Fibroblast of skin of right quadriceps (primary cell): ENCODE data around the gene ANKS3.
"Not testable (repeated sequence)": the region's sequence is repeated elsewhere in the genome, so short reads cannot be mapped to it uniquely, and the experiment has no call there.

Experiments used
- DNase-seq: peaks from one replicate; pipeline ENCODE4 v3.0.0-alpha.2; 2013

The ANKS3 gene

DNA sequence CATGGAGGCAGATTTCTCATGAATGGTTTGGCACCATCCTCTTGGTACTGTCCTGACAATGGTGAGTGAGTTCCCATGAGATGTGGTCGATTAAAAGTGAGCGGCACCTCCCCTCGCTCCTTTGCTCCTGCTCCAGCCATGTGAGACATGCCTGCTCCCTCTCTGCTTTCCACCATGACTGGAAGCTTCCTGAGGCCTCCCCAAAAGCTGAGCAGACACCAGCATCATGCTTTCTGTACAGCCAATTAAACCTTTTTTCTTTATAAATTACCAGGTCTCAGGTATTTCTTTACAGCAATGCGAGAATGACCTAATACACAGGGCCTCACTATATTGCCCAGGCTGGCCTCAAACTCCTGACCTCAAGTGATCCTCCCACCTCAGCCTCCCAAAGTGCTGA is 20.8 kb upstream of the ANKS3 start:
- DNase-seq: no peak

DNA sequence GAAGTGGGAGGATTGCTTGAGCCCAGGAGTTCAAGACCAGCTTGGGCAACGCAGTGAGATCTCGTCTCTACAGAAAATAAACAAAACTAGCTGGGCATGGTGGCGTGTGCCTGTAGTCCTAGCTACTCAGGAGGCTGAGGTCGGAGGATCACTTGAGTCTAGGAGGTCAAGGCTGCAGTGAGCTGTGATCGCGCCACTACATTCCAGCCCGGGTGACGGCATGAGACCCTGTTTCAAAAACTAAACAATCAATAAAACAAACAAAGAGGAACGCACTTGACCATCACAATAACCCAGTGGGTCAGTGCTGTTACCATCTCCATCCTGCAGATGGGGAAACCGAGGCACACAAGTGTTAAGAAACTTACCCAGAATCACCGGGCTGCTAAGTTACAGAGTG is 19.2 kb upstream of the ANKS3 start:
- DNase-seq: no peak

DNA sequence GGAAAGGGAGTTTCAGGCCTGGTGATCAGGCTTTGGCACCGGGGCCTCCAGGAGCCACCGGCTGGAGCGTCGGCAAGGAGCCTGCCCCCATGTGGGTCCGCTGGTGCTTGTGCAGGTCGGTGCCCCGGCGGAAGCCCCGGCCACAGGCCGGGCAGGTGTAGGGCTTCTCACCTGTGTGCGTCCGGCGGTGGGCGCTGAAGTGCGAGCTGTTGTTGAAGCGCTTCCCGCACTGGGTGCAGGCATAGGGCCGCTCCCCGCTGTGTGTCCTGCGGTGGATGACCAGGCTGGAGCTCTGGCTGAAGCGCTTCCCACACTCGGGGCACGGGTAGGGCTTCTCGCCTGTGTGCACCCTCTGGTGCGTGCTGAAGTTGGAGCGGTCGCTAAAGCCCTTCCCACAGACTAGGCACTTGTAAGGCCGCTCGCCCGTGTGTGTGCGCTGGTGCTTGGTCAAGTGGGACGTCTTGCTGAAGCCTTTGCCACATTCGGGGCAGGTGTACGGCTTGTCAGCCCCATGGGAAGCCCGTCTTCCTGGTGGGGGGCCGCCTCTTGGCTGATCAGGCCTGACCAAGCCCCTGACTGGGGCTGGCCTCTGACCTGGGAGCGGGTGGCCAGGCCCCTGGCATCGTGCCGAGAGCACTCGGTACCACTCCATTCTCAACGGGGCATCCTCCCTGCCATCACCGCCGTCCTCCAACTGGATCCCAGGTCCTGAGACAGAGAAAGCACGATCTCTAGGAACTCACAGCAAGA is 18.5 kb upstream of the ANKS3 start:
- no peak for DNase-seq

DNA sequence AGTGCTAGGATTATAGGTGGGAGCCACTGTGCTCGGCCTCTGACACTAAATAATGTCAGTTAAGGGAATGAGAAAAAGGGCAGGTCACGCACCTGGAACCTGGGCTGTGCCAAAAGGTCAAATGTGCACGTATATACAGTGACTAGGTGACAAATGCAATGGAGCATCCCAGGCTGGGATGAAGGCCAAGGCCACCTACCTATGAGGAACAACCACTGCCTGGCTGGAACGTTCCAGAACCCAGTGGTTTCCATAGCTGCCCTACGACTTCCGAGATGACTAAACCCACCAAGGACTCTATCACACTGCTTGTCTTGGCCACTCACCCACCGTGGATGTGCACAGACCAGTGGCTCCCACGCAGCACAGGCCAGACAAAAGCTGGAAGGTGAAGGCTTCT is 16.8 kb upstream of the ANKS3 start:
- no peak for DNase-seq

DNA sequence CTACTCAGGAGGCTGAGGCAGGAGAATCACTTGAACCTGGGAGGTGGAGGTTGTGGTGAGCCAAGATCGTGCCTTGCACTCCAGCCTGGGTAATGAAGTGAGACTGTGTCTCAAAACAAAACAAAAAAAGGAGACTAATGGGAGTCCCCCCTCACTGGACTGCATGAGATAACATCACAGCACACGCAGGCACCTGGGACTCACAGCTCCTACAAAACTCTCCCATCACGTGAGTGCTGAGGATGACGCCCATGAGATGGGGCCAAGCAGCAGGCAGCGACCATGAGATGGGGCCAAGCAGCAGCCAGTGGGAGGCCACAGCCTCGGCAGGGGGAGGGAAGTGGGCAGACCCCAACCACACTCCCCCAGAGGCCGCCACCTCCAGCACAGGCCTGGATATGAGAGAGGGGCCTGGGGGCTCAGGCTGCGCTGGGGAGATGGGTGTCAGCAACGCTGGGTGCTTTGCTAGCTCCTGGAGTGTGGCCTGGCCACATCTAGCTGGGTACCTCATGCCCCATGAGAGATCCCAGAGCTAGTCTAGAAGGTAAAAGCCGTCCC is 15.7 kb upstream of the ANKS3 start:
- no peak for DNase-seq

DNA sequence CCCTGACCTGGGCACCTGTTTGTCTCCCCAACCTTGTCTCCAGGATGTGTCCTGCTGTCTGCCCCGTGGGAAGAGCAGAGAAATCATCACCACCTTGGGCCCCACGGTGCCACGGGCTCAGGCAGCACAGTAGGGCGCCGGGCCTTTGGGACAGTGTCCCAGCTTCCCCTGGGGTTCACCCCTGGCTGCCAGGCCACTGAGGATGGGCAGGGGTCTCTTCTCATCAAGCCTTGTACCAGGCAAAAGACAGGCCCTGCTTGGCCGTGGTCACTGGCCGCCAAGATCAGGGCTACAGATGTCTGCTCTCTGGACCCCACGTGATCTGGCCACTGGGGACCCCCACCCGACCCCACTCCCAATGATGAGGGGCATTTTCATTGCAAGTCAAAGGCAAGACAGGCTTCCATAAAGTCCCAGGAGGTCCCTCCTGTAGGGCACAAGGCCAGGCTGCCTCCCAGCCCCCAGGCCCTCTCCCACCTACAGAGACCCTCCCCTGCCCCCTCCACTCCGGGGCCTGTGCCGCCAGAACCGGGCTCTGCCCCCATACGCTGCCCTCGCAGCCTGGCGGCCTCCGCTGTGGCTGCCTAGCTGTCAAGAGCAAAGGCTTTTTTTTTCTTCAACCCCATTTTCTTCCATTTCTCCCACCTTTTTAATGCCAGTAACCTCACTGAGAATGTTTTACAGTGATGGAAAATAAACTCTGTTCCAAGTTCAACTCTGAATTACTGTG is 14.8 kb upstream of the ANKS3 start:
- DNase-seq: no peak

DNA sequence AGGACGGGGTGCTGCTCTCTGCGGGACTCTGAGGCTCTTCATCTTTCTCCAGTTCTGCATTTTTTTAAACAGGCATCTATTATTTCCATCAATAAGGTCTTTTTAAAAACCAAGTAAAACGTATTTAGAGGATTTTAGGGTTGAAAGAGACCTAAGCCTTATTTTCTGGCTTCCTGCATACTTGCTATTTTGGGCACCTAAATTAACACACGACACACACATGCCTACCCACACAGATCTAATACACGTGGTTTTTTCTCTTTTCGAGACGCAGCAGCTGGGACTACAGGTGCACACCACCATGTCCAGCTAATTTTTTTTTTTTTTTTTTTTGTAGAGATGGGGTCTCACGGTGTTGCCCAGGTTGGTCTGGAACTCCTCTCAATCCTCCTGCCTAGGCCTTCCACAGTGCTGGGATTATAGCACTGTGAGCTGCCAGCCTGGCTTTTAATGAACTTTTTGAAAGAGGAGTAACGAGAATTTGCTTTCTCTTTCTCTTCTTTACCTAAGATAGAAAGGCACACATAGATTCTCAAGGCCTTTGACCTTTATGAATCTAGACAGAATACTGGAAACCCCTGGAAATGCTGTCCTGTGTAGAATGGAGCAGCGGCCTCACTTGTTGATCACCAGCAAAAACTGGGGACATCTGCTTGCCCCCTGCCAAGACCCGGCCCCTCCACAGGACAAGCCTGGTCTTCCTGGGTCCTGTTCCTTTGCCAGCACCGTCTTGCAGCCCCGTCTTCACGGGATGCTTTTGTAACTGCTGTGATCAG is 14.0 kb upstream of the ANKS3 start:
- DNase-seq: no peak

DNA sequence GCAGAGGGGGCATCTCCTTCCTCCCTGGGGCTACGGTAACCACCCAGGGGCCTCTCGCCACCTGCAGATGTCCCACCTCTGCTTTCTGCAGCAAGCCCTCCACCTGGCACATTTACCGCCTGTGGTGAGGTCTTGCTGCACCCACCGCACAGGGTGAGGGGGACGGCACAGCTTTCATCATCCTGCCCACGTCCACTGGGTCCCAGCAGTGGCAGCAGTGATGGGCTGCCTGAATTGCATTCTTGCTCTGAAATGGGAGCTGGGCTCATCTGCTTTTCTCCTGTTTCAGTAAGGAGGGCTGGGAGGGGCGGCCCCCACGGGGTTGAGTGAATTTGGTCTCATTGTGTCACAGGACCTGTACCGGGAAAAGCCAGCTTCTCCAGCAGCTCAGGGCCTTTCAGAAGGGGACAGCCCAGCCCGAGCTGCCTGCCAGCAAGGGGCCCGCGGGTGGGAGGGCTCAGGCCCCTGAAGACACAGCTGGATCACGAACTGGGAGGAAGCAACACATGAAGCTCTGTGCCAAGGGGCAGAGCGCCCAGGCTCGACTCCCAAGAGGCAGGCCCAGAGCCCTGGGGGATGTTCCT is 13.0 kb upstream of the ANKS3 start:
- DNase-seq: no peak

DNA sequence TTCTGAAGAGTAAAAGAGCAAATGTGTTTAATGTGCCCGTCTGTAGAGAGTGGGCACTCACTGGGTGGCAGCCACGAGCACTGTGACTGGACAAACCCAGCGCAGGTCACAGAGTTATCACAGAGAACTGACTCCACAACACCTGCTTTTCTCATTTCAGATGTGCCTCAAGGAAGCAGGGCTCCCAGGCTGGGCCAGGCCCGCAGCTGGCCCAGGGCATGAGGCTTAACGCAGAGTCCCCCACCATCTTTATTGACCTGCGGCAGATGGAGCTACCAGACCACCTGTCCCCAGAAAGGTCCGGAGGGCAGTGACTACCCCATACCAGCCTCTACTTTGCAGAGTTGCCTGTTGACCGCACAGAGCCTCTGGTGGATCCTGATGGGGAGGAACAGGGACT is 12.1 kb upstream of the ANKS3 start:
- no peak for DNase-seq

DNA sequence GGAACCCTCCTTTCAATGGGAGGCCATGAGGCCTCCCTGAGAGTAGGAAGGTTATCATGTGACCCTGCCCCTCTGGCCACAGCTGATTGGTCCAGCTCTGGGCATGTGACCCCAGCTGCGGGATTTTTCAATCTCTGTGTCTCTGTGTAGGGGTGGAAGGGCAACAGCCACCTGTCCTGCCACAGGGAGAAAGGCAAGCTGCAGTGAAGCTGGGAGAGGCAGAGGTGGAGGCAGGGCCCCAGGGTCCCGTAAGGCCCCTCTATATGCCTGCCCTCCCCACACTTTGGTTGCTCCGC is 11.2 kb upstream of the ANKS3 start:
- no peak for DNase-seq

DNA sequence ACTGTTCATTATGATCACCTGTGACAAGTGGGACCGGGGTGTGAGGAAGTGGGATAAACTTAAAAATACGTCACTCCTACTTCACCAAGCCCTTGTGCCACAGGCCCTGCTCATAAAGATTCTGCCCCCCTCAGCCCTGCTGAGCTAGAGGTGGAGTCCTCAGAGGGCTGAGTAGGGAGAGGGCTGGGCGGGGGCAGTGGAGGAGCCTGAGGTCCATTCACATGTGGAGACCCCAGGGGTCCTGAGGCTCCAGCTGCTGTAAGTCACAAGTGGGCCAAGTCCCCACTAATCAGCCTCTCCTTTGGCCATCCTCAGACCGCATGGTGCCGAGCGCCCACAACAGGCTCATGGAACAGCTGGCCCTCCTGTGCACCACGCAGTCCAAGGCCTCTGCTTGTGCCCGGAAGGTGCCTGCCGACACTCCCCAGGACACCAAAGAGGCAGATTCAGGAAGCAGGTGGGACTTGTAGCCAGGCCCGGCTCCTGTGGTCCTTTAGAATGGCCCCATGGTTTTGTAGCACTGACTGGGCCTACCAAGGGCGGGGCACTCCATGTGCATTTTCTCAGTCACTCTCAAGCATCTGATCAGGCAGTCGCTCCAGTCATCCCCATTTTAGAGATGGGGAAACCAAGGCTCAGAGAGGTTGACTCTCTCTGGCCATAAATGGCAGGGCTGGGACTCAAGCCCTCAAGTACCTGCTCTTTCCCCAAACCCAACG is 10.6 kb upstream of the ANKS3 start:
- no peak for DNase-seq

DNA sequence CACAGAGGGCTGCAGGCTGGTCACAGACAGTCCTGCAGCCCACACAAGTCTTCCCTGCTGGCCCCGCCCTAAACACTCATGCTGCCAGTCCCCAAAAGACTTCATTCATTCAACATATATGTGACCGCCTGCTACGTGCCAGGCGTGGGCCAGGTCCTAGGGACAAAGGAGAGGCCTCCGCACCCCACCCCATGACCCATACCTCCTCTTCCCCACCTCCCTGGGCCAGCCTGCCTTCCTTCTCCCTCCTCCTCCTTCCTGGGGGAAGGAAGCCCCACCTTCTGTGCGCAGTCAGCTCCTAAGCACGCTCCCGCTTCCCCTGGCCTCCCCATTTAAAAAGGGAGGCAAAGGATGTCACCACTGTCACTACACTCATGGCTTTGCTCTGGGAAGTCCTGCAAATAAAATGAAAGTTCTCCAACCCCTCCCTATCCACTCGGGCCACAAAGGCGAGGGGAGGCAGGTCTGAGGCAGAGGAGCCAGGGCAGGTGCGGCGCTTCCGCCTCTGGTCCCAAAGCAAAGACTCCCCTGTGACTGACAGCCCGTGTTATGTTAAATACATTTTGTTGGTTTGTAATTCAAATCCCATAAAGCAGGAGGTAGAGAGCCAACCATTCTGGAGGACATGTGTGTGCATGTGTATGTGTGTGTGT is 9.3 kb upstream of the ANKS3 start:
- DNase-seq: no peak

DNA sequence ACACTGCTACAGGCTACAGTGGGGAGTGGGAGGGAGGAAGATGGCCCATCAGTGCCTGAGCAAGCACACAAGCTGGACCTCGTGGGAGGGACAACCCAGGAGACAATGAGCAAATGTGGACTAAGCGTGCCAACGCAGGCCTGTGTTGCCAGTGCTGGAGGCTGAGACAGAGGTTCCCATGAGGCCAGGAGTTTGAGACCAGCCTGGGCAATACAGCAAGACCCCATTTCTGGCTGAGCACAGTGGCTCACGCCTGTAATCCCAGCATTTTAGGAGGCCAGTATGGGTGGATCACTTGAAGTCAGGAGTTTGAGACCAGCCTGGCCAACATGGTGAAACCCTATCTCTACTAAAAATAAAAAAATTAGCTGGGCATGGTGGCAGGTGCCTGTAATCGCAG is 4.3 kb upstream of the ANKS3 start:
- not testable (repeated sequence) for DNase-seq

DNA sequence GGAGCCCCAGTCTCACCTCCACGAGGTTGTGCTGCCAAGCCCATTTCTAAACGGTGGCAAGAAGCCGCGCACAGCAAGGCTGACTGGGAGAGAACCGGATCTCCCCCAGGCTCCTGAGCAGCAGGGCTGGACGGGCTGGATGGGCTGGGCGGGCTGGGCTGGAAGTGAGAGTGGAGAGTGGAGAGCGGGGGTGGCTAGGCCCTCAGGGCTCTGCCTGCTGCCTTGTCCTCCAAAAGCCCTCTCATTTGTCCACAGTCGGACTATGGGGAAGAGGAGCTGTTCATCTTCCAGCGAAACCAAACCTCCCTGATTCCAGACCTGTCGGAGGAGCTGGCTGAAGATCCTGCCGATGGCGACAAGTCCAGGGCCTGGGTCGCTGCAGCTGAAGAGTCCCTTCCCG is 3.5 kb upstream of the ANKS3 start:
- no peak for DNase-seq

DNA sequence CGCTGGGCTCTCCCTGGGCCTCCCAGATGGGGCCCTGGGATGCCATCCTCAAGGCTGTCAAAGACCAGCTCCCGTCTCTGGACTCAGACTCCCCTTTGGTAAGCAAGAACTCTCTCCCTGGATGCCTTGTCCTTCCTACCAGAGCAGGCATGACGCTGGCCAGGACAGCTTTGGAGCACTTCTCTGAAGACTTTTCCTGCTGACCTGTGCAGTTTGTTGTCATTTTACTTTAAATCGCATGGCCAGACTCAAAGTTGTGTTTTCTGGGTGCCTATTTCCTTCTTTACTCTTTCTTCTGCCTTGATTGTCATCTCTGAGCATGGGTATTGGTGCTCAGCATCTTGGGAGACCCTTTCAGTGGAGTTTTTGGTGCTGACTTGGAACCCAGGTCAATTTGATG is 2.5 kb upstream of the ANKS3 start:
- DNase-seq: no peak

DNA sequence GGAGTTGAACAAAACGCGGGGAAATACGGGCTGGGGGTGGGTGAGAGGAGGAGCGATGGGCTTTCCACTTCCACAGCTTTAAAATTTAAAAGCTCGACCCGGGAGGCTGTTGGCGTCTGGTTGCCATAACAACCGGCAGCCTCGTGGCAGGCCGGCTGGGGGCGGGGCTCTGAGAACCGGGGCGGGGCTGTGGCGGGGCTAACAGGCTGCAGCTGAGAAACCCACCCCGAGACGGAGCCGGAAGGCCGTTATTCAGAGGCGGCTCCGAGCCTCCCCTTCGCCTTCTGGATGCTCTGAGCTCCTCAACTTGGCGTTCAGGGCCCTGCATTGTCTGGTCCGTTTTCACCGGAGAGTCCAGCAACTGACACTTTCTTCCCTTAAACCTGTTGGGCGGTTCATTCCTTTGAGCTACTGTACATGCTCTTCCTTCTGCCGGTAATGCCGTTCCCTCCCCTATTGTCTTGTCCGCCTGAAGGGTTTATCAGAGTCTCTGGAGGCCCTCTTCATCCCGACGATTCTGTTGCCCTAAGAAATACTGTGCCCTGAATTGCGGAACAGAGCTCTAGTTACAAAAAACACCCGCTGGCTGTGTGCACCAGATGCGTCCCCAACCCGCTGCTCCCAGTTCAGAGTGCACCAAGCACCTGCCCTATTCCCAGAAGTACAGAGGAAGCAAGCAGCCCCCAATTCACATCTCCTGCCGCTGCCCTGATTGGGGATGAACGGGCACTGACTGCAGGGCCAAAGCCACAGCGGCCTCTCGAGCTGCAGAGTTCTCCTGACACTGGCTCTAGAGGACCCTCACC is 862 bp upstream of the ANKS3 start:
- peak; percentile 78 for DNase-seq

DNA sequence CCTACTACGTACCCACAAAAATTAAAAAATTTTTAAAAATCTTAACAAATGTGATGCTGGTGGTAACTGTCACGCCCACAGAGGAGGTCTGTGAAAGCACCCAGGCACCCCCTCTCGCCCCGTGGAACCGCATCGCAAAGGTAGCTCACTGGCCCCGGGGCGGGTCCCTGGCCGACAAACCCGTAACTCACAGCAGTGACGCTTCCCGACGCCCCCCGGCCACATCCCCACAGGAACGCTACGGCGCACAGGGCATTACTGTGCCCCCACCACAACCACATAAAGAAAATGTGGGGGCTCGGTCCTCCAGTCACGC is 366 bp downstream of the ANKS3 start:
- DNase-seq: no peak

DNA sequence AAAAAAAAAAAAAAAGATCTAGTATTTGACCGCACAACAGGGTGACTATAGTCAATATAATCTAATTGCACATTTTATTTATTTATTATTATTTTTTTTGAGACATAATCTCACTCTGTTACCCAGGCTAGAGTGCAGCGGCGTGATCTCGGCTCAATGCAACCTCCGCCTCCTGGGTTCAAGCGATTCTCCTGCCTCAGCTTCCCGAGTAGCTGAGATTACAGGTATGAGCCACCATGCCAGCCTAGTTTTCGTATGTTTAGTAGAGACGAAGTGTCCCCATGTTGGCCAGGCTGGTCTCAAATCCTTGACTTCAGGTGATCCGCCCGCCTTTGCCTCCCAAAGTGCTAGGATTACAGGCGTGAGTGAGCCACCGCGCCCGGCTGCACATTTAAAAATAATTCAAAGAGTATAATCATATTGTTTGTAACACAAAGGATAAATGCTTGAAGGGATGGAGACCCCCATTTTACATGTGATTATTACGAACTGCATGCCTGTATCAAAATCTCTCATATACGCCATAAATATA is 794 bp downstream of the ANKS3 start:
- DNase-seq: no peak

DNA sequence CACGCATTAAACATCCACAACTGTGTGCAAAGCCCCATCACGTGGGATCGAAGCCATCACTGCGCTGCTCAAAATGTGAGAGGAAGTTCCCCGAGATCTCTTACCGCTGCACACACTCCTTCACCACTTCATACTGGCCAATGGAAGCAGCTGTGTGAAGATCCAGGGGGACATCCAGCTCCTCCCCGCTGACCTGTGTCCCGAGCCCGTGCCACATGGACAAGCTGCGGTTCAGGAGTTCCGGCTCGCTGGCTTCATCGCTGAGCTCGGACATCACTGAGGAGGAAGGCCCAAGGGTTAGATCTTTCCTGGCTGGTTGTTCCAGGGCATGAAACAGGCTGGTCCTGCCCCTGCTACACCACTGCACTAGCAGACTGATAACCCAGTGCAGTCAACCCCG is 4.2 kb downstream of the ANKS3 start:
- DNase-seq: no peak

DNA sequence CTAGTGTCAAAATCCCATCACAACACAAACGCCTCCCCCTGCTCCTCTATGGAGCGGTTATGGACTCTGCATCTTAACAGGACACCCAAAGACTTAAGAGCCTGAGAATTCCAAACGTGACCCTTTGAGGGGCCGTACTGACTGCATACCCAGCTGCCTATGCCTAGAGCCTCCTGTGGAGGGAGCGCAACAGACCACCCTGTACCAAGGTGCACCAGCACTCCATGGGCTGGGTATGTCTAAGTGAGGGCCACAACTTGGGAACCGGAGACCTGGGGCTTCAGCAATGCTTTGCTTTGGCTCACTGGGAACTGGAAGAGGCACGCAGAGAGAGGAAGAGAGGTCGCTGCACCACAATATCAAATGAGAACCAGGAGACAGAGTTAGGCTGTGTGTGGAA is 5.4 kb downstream of the ANKS3 start:
- DNase-seq: no peak

DNA sequence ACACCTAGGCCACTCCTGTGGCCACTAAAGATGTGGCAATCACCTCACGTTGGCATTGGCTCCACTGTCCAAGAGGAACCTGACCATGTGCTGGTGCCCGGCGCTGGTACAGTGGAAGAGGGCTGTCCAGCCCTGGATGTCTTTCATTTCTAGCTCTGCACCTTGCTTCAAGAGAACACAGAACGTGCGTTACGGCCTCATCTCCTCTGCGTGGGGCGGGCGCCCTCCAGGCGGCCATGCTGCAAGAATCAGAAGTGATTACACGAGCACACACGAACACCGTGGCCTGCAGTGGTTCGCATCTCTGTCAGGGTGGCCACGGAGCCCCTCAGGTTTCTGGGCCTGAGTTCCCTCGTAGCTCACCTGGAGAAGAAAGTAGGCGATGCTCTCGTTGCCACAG is 7.5 kb downstream of the ANKS3 start:
- DNase-seq: no peak
